Upper lobe of left lung (tissue), 4 donors: ENCODE data around the gene PARVB.

Experiments
- EP300 ChIP-seq, 4 donors: sonication (generic); formaldehyde crosslinking; IDR thresholded peaks; one replicate each; pipeline ENCODE4 v1.5.1; 2017; ENCODE audit warnings: antibody characterized with exemption in 4 of 4, control low read depth in 2 of 4
- POLR2A ChIP-seq, 4 donors: fragments of 450-650 bp; IDR thresholded peaks; one replicate each; pipeline ENCODE4 v1.5.1; 2016 to 2017; ENCODE audit warnings: antibody characterized with exemption in 4 of 4, mild to moderate bottlenecking in 2 of 4
- TF ChIP-seq, protein P1 (sequence below), 6 experiments: fragments of 450-650 bp in 4 of 6; fragments of 200-600 bp in 2 of 6; sonication (generic) in 2 of 6; IDR thresholded peaks; one replicate each; pipeline ENCODE4 v1.5.1; 2016 to 2019; ENCODE audit warnings: antibody characterized with exemption in 6 of 6

DNA sequence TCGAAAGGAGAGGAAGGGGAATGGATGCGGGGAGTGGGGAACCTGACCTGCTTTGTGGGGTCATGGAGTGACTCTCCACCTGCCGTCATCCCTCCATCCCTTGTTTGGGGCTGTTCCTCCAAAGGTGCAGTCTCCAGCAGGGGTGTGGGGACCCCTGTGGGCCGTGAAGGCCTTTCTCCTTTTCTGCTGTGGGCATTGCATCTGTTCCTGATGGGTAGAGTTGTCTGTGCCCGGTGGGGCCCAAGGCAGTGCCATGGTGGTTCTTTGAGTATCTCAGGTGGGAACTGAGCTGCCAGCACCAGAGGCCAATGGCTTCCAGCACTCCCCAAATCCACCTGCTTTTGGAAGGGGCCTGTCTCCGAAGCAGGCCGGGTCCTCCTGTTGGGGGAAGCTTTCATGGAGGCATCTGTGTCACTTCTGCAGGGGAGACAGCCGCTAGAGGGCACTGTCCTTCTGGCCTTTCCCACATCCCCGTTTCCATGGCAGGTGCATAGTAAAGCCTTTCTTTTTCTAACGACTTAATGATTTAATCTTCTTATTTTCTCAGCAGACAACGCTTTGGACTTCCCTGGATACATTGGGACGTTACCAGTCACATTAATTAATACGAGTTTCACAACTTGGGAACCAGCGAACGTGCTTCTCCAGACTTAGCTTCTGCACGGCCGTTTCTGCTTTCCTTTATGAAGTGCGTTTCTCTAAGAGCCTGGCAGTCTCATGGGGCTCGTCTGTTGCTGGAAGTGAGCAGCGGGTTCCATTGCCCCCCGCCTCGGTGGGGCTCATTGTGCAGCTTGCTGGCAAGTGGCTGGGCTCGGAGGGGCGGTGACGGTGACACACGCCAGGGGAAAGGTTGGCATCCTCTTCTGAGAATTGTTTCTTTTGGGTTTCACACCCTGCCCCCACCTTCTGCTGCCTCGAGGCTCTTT lies 57.1 kb downstream of the PARVB start:
- TF ChIP-seq, protein P1, sequence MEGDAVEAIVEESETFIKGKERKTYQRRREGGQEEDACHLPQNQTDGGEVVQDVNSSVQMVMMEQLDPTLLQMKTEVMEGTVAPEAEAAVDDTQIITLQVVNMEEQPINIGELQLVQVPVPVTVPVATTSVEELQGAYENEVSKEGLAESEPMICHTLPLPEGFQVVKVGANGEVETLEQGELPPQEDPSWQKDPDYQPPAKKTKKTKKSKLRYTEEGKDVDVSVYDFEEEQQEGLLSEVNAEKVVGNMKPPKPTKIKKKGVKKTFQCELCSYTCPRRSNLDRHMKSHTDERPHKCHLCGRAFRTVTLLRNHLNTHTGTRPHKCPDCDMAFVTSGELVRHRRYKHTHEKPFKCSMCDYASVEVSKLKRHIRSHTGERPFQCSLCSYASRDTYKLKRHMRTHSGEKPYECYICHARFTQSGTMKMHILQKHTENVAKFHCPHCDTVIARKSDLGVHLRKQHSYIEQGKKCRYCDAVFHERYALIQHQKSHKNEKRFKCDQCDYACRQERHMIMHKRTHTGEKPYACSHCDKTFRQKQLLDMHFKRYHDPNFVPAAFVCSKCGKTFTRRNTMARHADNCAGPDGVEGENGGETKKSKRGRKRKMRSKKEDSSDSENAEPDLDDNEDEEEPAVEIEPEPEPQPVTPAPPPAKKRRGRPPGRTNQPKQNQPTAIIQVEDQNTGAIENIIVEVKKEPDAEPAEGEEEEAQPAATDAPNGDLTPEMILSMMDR (IDR thresholded peaks at IDR 0.05) = peak; percentile 63 to 81 (median 74)
- TF ChIP-seq POLR2A (IDR thresholded peaks at IDR 0.05) = no peak
- TF ChIP-seq EP300 (IDR thresholded peaks at IDR 0.05) = no peak
